ENCODE measurements around the gene GRM2. TPM values are rescaled to one million over a fixed set of nuclear protein-coding genes. Genes with fewer than 3 reads are reported as not detected.

Gene GRM2
- 134 TPM for total RNA-seq (ENCODE audit: unreplicated experiment)
- long read RNA-seq, transcript GRM2-206 (4 exons, 1,910 nt): major isoform, 10 of 32 reads
- long read RNA-seq, partial matches to known transcripts: 7 of 32 reads
- long read RNA-seq, other reads (novel, unspliced or antisense): 14 of 32 reads

- H3K27me3 Mint-ChIP-seq (ENCODE audit: unreplicated experiment): peaks cover 20% of the 10 kb centered on the region
- H3K9me3 Mint-ChIP-seq (ENCODE audit: unreplicated experiment): peaks cover 17% of the 10 kb centered on the region
- H3K27ac Mint-ChIP-seq (ENCODE audit: unreplicated experiment): peak within 1 kb of the TSS; percentile 100
- H3K4me3 Mint-ChIP-seq (ENCODE audit: unreplicated experiment): peak within 1 kb of the TSS; percentile 99
- TF ChIP-seq CTCF (IDR thresholded peaks at IDR 0.05; ENCODE audit: partially characterized antibody, unreplicated experiment): no peak
- peaks cover 42% of the 10 kb centered on the region for H3K4me1 Mint-ChIP-seq (ENCODE audit: low read depth, unreplicated experiment)
- peak; percentile 87 for DNase-seq
- H3K36me3 Mint-ChIP-seq (ENCODE audit: unreplicated experiment): no peaks in the 10 kb centered on the region
These were observed at the start of gene GRM2 for GRCh38 chr3:51706788-51707731. Gene GRM2, plus strand, starts transcription at chr3:51707068. Its CDS starts 1,916 bp downstream, at chr3:51708984.

- DNase-seq: no peak
- no peak overlapping the region for H3K4me3 Mint-ChIP-seq (ENCODE audit: unreplicated experiment)
- H3K27me3 Mint-ChIP-seq (ENCODE audit: unreplicated experiment): peaks cover 1% of the 10 kb centered on the region
- no peak overlapping the region for H3K27ac Mint-ChIP-seq (ENCODE audit: unreplicated experiment)
- H3K9me3 Mint-ChIP-seq (ENCODE audit: unreplicated experiment): no peaks in the 10 kb centered on the region
- no peaks in the 10 kb centered on the region for H3K36me3 Mint-ChIP-seq (ENCODE audit: unreplicated experiment)
- no peaks in the 10 kb centered on the region for H3K4me1 Mint-ChIP-seq (ENCODE audit: low read depth, unreplicated experiment)
- no peak for TF ChIP-seq CTCF (IDR thresholded peaks at IDR 0.05; ENCODE audit: partially characterized antibody, unreplicated experiment)
These were observed 49.6 kb upstream of the GRM2 start for GRCh38 chr3:51657234-51657633.

GRCh38 chr3:51659942-51660341 is 46.9 kb upstream of the GRM2 start:
- H3K27me3 Mint-ChIP-seq (ENCODE audit: unreplicated experiment): peaks cover 1% of the 10 kb centered on the region
- TF ChIP-seq CTCF (IDR thresholded peaks at IDR 0.05; ENCODE audit: partially characterized antibody, unreplicated experiment): no peak
- H3K27ac Mint-ChIP-seq (ENCODE audit: unreplicated experiment): no peak overlapping the region
- H3K36me3 Mint-ChIP-seq (ENCODE audit: unreplicated experiment): no peaks in the 10 kb centered on the region
- H3K4me1 Mint-ChIP-seq (ENCODE audit: low read depth, unreplicated experiment): no peaks in the 10 kb centered on the region
- H3K4me3 Mint-ChIP-seq (ENCODE audit: unreplicated experiment): no peak overlapping the region
- no peaks in the 10 kb centered on the region for H3K9me3 Mint-ChIP-seq (ENCODE audit: unreplicated experiment)
- no peak for DNase-seq

- no peak overlapping the region for H3K4me3 Mint-ChIP-seq (ENCODE audit: unreplicated experiment)
- no peaks in the 10 kb centered on the region for H3K4me1 Mint-ChIP-seq (ENCODE audit: low read depth, unreplicated experiment)
- peaks cover 1% of the 10 kb centered on the region for H3K27me3 Mint-ChIP-seq (ENCODE audit: unreplicated experiment)
- H3K9me3 Mint-ChIP-seq (ENCODE audit: unreplicated experiment): peaks cover under 1% of the 10 kb centered on the region
- no peak for DNase-seq
- no peak for TF ChIP-seq CTCF (IDR thresholded peaks at IDR 0.05; ENCODE audit: partially characterized antibody, unreplicated experiment)
- no peak overlapping the region for H3K27ac Mint-ChIP-seq (ENCODE audit: unreplicated experiment)
- no peaks in the 10 kb centered on the region for H3K36me3 Mint-ChIP-seq (ENCODE audit: unreplicated experiment)
These were observed 44.4 kb upstream of the GRM2 start for GRCh38 chr3:51662456-51662855.

GRCh38 chr3:51668756-51669155 is 38.1 kb upstream of the GRM2 start:
- Mint-ChIP-seq H3K4me1 (ENCODE audit: low read depth, unreplicated experiment) (peaks cover 8% of the 10 kb centered on the region), H3K27ac (ENCODE audit: unreplicated experiment) (peak overlapping the region; percentile 9), H3K9me3 (ENCODE audit: unreplicated experiment) (peaks cover 4% of the 10 kb centered on the region), H3K36me3 (ENCODE audit: unreplicated experiment) (no peaks in the 10 kb centered on the region), H3K27me3 (ENCODE audit: unreplicated experiment) (peaks cover 6% of the 10 kb centered on the region), H3K4me3 (ENCODE audit: unreplicated experiment) (no peak overlapping the region)
- no peak for TF ChIP-seq CTCF (IDR thresholded peaks at IDR 0.05; ENCODE audit: partially characterized antibody, unreplicated experiment)
- no peak for DNase-seq
